Uterus (tissue), 2 donors: ENCODE measurements around the gene UGT1A1.
"Not testable (repeated sequence)": the region's sequence is repeated elsewhere in the genome, so short reads cannot be mapped to it uniquely, and the experiment has no call there.

ENCODE experiments used
- CTCF ChIP-seq, 4 experiments: fragments of 200-600 bp in 2 of 4; fragments of 450-650 bp in 2 of 4; sonication (generic) in 2 of 4; IDR thresholded peaks; one replicate each; pipeline ENCODE4 v1.5.1; 2016 to 2019; ENCODE audit warnings: antibody characterized with exemption in 4 of 4, mild to moderate bottlenecking in 2 of 4, moderate library complexity in 1 of 4
- POLR2A ChIP-seq, 2 donors: fragments of 450-650 bp; IDR thresholded peaks; one replicate each; pipeline ENCODE4 v1.6.1; 2016; ENCODE audit warnings: antibody characterized with exemption in 2 of 2, mild to moderate bottlenecking in 1 of 2, moderate library complexity in 1 of 2

DNA sequence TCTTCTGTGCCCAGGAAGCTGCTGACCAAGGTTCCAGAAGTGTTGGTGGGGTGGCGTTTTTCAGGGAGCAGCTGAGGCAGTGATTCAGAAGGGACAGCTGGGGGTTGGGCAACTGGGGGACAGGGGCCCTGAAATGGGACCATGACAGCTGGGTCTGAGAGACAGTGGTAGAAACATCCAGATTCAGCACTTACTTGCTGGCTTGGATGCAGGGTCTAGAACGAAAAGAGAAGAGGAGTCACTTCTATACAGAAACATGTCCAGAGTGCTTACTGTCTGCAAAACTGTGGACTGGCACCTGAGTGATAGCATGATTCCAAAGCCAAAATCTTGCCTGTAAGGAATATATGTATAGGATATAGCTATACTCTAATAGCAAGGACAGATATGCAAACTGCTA is 14.2 kb upstream of the UGT1A1 start:
- not testable (repeated sequence) for TF ChIP-seq CTCF, POLR2A (IDR thresholded peaks at IDR 0.05)
